HCT116 (cell line): ENCODE measurements around the gene SGK1. TPM values are rescaled to one million over a fixed set of nuclear protein-coding genes. Genes with fewer than 3 reads are reported as not detected.
A peak's percentile ranks its signal among the peaks of the same experiment; 100 is the strongest.

Source experiments
- ATAC-seq: fragments of 200-7000 bp; cut with Tn5 transposase; 2 replicates; pipeline ENCODE4 v1.9.1; 2020; ENCODE audit warnings: mild to moderate bottlenecking, moderate library complexity
- BruUV-seq: library from RNA; stranded (reverse); fragments of 400-500 nt; replicated peaks from 2 replicates; lab custom pipeline; 2021; lab: Mats Ljungman, UMichigan
- CTCF ChIA-PET: fragments of 300-600 bp; sonication (Branson Sonifier 250); formaldehyde crosslinking; loops from one replicate; lab custom pipeline; 2021; ENCODE audit warnings: antibody characterized with exemption; lab: Charles Lee
- POLR2A ChIA-PET: fragments of 300-600, 350-600 bp; sonication (Branson Sonifier 250); formaldehyde crosslinking; loops from one replicate; lab custom pipeline; 2021; ENCODE audit warnings: antibody characterized with exemption; lab: Charles Lee
- RAD21 ChIA-PET, 2 experiments: fragments of 300-600 bp; sonication (Branson Sonifier 250); formaldehyde crosslinking; loops; one replicate each; lab custom pipeline; 2023; ENCODE audit warnings: low total read pairs in 2 of 2; ENCODE audit not compliant: uncharacterized antibody in 2 of 2, unreplicated experiment in 2 of 2, low non-redundant PET in 1 of 2; lab: Charles Lee
- DNase-seq: peaks from one replicate; pipeline ENCODE4 v3.0.0-alpha.2; 2010; ENCODE audit warnings: low read depth, low spot score
- H2AFZ ChIP-seq: fragments of 200-600 bp; shearing (Covaris generic), sonication (generic); 2 replicates; pipeline ENCODE4 v1.6.1; 2017; ENCODE audit warnings: low read depth, mixed run types, mixed read lengths, antibody characterized with exemption, low read length; ENCODE audit not compliant: poor library complexity, severe bottlenecking
- H3K27ac ChIP-seq: 2 replicates; pipeline ENCODE4 v1.5.1; 2012; ENCODE audit warnings: low read depth, low read length
- H3K27me3 ChIP-seq: fragments of 200-600 bp; sonication (generic); 2 replicates; pipeline ENCODE4 v1.6.1; 2016; ENCODE audit warnings: mixed run types, low read length, mixed read lengths; ENCODE audit not compliant: insufficient read depth
- H3K36me3 ChIP-seq, 2 experiments: fragments of 200-500 bp in 1 of 2; fragments of 200-600 bp in 1 of 2; sonication (Bioruptor generic) in 1 of 2; sonication (generic) in 1 of 2; 2 replicates each; pipeline versions ENCODE4 v1.5.1 to v1.6.1; 2014 to 2016; ENCODE audit warnings: low read length in 2 of 2, inconsistent platforms in 1 of 2, mixed read lengths in 1 of 2, mixed run types in 1 of 2; ENCODE audit not compliant: insufficient read depth in 2 of 2, control insufficient read depth in 1 of 2
- H3K4me1 ChIP-seq, 2 experiments: fragments of 200-600 bp in 1 of 2; sonication (generic) in 1 of 2; 2 replicates each; pipeline versions ENCODE4 v1.5.1 to v1.6.1; 2012 to 2017; ENCODE audit warnings: low read length in 2 of 2, inconsistent platforms in 1 of 2, mild to moderate bottlenecking in 1 of 2, mixed read lengths in 1 of 2, mixed run types in 1 of 2, moderate library complexity in 1 of 2; ENCODE audit not compliant: insufficient read depth in 2 of 2, control insufficient read depth in 1 of 2
- H3K4me2 ChIP-seq: fragments of 200-600 bp; sonication (generic); 2 replicates; pipeline ENCODE4 v1.6.1; 2017; ENCODE audit warnings: mixed run types, low read length, mixed read lengths
- H3K4me3 ChIP-seq, 2 experiments: fragments of 200-600 bp in 1 of 2; sonication (generic) in 1 of 2; replicated peaks in 1 of 2; 2 replicates each; pipeline ENCODE4 v1.5.1; 2011 to 2016; ENCODE audit warnings: low read length in 2 of 2, control low read depth in 1 of 2, low read depth in 1 of 2, mild to moderate bottlenecking in 1 of 2, mixed read lengths in 1 of 2, mixed run types in 1 of 2
- H3K79me2 ChIP-seq: fragments of 200-600 bp; sonication (generic); 2 replicates; pipeline ENCODE4 v1.6.1; 2017; ENCODE audit warnings: mild to moderate bottlenecking, mixed run types, low read length, moderate library complexity, mixed read lengths; ENCODE audit not compliant: insufficient read depth
- H3K9ac ChIP-seq: fragments of 200-600 bp; sonication (generic); 2 replicates; pipeline ENCODE4 v1.6.1; 2016; ENCODE audit warnings: low read length, mixed read lengths
- H3K9me2 ChIP-seq: fragments of 200-600 bp; sonication (generic), shearing (Covaris generic); 2 replicates; pipeline ENCODE4 v1.6.1; 2017; ENCODE audit warnings: mixed run types, mild to moderate bottlenecking, moderate library complexity; ENCODE audit not compliant: insufficient read depth
- H3K9me3 ChIP-seq, 2 experiments: fragments of 200-500 bp in 1 of 2; fragments of 200-600 bp in 1 of 2; sonication (Bioruptor generic) in 1 of 2; sonication (generic) in 1 of 2; 2 replicates each; pipeline ENCODE4 v1.6.1; 2014 to 2017; ENCODE audit warnings: low read length in 2 of 2, mixed read lengths in 2 of 2, inconsistent platforms in 1 of 2, low read depth in 1 of 2, mild to moderate bottlenecking in 1 of 2, mixed run types in 1 of 2, moderate library complexity in 1 of 2; ENCODE audit not compliant: control insufficient read depth in 1 of 2, insufficient read depth in 1 of 2
- H4K20me1 ChIP-seq: fragments of 200-600 bp; sonication (generic), shearing (Covaris generic); 2 replicates; pipeline ENCODE4 v1.6.1; 2017; ENCODE audit warnings: mixed run types, mild to moderate bottlenecking, moderate library complexity; ENCODE audit not compliant: insufficient read depth
- CEBPB ChIP-seq: IDR thresholded peaks from 2 replicates; pipeline ENCODE4 v1.6.1; 2012; ENCODE audit warnings: low read depth
- ELF1 ChIP-seq: IDR thresholded peaks from 2 replicates; pipeline ENCODE4 v1.6.1; 2012; ENCODE audit warnings: low read depth, borderline replicate concordance
- FOSL1 ChIP-seq: IDR thresholded peaks from 2 replicates; pipeline ENCODE4 v1.6.1; 2012; ENCODE audit warnings: low read depth
- JUND ChIP-seq: IDR thresholded peaks from 2 replicates; pipeline ENCODE4 v1.6.1; 2012
- POLR2AphosphoS5 ChIP-seq: IDR thresholded peaks from 2 replicates; pipeline ENCODE4 v1.6.1; 2011; ENCODE audit warnings: mild to moderate bottlenecking, low read depth, low read length, moderate library complexity
- SP1 ChIP-seq: IDR thresholded peaks from 2 replicates; pipeline ENCODE4 v1.6.1; 2012; ENCODE audit warnings: low read depth
- SRF ChIP-seq: IDR thresholded peaks from 2 replicates; pipeline ENCODE4 v1.6.1; 2012; ENCODE audit warnings: low read depth
- YY1 ChIP-seq: IDR thresholded peaks from 2 replicates; pipeline ENCODE4 v1.6.1; 2011; ENCODE audit warnings: low read length, low read depth, moderate library complexity, mild to moderate bottlenecking; ENCODE audit not compliant: insufficient replicate concordance; ENCODE audit errors: extremely low read depth
- intact Hi-C: fragments of 100-400 bp; cut with micrococcal nuclease; formaldehyde crosslinking; loops from 2 replicates; pipeline ENCODE4 v1.10.0; 2022
- total RNA-seq: library from RNA; stranded (reverse); gene quantifications from one replicate; pipeline ENCODE4 v1.2.1, GENCODE V29; 2021; ENCODE audit not compliant: unreplicated experiment
- TF ChIP-seq, protein P1 (sequence below): IDR thresholded peaks from 2 replicates; pipeline ENCODE4 v1.6.1; 2012; ENCODE audit warnings: low read depth

The SGK1 gene
- total RNA-seq, 1 experiment from 2014 or later = 4.5 TPM

DNA sequence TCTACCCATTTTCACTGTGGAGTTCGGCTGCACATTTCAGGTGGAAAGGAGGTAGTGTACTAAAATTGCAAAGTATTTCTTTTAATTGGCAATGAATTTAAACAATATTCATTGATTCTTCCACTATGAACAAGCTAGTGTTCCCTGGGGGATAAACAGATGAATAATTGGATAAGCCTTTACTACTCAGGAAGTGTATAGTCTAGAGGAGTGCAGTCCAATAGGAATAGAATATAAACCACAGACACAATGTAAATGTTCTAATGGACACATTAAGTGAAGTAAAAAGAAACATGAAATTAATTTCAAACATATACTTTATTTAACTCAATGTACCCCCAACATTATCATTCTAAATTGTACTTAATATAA, 28.7 kb downstream of the SGK1 start:
- Histone ChIP-seq H4K20me1 (no peaks in the 10 kb centered on the region), H3K79me2 (no peaks in the 10 kb centered on the region), H3K4me1 (peaks cover 0 to 2% of the 10 kb centered on the region in 2 experiments; a peak in 1 of 4 replicates), H2AFZ (peak overlapping the region; percentile 42)
- POLR2A ChIA-PET = no interaction called here
- no peak for TF ChIP-seq FOSL1
- TF ChIP-seq POLR2AphosphoS5 = no peak
- no peak for TF ChIP-seq JUND
- TF ChIP-seq CEBPB = no peak
- no peak for TF ChIP-seq YY1
- TF ChIP-seq SP1 = no peak
- no peak for TF ChIP-seq ELF1
- no peak for TF ChIP-seq SRF
- TF ChIP-seq, protein P1, sequence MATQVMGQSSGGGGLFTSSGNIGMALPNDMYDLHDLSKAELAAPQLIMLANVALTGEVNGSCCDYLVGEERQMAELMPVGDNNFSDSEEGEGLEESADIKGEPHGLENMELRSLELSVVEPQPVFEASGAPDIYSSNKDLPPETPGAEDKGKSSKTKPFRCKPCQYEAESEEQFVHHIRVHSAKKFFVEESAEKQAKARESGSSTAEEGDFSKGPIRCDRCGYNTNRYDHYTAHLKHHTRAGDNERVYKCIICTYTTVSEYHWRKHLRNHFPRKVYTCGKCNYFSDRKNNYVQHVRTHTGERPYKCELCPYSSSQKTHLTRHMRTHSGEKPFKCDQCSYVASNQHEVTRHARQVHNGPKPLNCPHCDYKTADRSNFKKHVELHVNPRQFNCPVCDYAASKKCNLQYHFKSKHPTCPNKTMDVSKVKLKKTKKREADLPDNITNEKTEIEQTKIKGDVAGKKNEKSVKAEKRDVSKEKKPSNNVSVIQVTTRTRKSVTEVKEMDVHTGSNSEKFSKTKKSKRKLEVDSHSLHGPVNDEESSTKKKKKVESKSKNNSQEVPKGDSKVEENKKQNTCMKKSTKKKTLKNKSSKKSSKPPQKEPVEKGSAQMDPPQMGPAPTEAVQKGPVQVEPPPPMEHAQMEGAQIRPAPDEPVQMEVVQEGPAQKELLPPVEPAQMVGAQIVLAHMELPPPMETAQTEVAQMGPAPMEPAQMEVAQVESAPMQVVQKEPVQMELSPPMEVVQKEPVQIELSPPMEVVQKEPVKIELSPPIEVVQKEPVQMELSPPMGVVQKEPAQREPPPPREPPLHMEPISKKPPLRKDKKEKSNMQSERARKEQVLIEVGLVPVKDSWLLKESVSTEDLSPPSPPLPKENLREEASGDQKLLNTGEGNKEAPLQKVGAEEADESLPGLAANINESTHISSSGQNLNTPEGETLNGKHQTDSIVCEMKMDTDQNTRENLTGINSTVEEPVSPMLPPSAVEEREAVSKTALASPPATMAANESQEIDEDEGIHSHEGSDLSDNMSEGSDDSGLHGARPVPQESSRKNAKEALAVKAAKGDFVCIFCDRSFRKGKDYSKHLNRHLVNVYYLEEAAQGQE = no peak
- TF ChIP-seq, all 23 proteins: peak for 0
- ChIA-PET CTCF (no interaction called here), RAD21 (no interaction called here)
- H3K27me3 ChIP-seq = no peaks in the 10 kb centered on the region
- no peaks in the 10 kb centered on the region for H3K36me3 ChIP-seq
- no peaks in the 10 kb centered on the region for H3K9me3 ChIP-seq
- ATAC-seq = no peak
- intact Hi-C loops = no loop called here
- DNase-seq = no peak
- no peak overlapping the region for H3K27ac ChIP-seq
- no TSS peak for BruUV-seq
- no peak overlapping the region for H3K4me2 ChIP-seq
- no peak overlapping the region for H3K9ac ChIP-seq
- H3K4me3 ChIP-seq = no peak overlapping the region
- no peaks in the 10 kb centered on the region for H3K9me2 ChIP-seq
